Adrenal gland (tissue), 5 donors: ENCODE measurements around the gene DOCK8.
"Not testable (repeated sequence)": the region's sequence is repeated elsewhere in the genome, so short reads cannot be mapped to it uniquely, and the experiment has no call there.

ENCODE experiments used
- POLR2A ChIP-seq, 2 donors: fragments of 450-650 bp; IDR thresholded peaks; one replicate each; pipeline ENCODE4 v1.6.1; 2017; ENCODE audit warnings: antibody characterized with exemption in 2 of 2, mild to moderate bottlenecking in 2 of 2, moderate library complexity in 1 of 2
- TF ChIP-seq, protein P1 (sequence below), 6 experiments: fragments of 450-650 bp in 4 of 6; fragments of 200-600 bp in 2 of 6; sonication (generic) in 1 of 6; IDR thresholded peaks; 1 replicate in 5 of 6; 2 replicates in 1 of 6; pipeline versions ENCODE4 v1.5.1 to v1.8.0; 2016 to 2021; ENCODE audit warnings: antibody characterized with exemption in 6 of 6, mild to moderate bottlenecking in 2 of 6, moderate library complexity in 1 of 6
- donor health status: DM: no; HTN: no; CAD: no.

DNA sequence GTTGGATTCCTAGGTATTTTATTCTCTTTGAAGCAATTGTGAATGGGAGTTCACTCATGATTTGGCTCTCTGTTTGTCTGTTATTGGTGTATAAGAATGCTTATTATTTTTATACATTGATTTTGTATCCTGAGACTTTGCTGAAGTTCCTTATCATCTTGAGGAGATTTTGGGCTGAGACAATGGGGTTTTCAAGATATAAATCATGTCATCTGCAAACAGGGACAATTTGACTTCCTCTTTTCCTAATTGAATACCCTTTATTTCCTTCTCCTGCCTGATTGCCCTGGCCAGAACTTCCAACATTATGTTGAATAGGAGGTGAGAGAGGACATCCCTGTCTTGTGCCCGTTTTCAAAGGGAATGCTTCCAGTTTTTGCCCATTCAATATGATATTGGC is 17.0 kb downstream of the DOCK8 start:
- TF ChIP-seq, protein P1, sequence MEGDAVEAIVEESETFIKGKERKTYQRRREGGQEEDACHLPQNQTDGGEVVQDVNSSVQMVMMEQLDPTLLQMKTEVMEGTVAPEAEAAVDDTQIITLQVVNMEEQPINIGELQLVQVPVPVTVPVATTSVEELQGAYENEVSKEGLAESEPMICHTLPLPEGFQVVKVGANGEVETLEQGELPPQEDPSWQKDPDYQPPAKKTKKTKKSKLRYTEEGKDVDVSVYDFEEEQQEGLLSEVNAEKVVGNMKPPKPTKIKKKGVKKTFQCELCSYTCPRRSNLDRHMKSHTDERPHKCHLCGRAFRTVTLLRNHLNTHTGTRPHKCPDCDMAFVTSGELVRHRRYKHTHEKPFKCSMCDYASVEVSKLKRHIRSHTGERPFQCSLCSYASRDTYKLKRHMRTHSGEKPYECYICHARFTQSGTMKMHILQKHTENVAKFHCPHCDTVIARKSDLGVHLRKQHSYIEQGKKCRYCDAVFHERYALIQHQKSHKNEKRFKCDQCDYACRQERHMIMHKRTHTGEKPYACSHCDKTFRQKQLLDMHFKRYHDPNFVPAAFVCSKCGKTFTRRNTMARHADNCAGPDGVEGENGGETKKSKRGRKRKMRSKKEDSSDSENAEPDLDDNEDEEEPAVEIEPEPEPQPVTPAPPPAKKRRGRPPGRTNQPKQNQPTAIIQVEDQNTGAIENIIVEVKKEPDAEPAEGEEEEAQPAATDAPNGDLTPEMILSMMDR (IDR thresholded peaks at IDR 0.05) = not testable (repeated sequence)
- not testable (repeated sequence) for TF ChIP-seq POLR2A (IDR thresholded peaks at IDR 0.05)
